Activated CD8-positive, alpha-beta memory T cell treated with anti-CD3 and anti-CD28 coated beads for 48 hours (primary cell): ENCODE data around the gene PCSK6.
"Not testable (repeated sequence)": the region's sequence is repeated elsewhere in the genome, so short reads cannot be mapped to it uniquely, and the experiment has no call there.

Experiments used
- DNase-seq, 3 experiments: peaks; one replicate each; pipeline ENCODE4 v3.0.0-alpha.2; 2020; ENCODE audit warnings: low read depth in 2 of 3, low spot score in 2 of 3

Gene PCSK6

DNA sequence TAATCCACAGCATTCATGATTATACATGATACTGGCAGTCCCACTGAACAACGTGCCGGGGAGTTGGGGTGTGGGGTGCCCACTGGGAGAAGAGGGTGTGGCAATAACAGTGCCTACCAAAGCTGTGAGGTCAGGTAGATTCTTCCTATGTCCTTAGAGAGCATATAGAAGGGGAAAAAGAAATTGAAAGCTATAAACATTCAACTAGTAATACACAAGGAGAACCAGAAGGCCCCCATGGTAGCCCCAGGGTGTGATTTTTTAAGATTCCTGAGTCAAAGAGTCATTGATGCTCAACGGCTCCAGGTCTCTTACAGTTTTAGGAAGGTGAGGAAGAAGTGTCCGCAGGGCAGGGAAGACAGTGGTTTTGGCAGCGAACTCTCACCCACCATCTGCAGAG lies 25.8 kb downstream of the PCSK6 start:
- not testable (repeated sequence) for DNase-seq

DNA sequence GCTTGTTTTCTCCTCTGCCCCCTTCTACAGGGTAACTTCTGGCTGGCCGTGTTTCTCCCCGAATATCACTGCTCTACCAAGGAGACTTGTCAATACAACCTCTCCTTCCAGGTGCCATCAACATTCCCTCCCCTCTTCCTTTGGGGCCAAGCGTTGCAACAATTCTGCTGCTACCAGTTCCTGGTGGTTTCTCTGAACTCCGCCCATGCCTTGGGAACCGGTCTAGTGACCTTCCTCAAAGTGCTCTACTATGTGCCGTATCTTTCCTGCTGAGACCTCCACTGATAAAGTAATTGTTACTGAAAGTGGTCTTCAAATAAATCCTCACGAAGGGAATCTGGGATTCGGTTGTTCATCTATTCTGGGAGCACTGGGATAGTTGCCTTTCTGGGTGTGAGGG lies 26.2 kb downstream of the PCSK6 start:
- DNase-seq, result no peak

DNA sequence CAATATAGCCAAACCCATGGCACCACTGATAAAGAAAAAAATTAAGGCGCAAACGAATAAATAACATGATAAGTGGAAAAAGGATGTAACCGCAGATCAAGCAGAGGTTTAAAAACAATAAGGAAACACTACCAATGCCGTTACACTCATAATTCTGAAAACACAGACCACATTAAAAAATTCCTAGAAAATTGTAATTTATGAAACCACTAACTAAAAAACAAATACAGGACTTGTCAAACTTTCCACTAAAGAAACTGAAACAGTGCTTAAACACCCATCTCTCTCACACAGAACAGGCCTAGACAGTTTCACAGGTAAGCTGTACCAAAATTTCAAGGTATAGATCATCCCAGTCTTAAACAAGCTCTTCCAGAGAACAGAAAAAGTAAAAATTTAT lies 28.4 kb downstream of the PCSK6 start:
- no peak for DNase-seq

DNA sequence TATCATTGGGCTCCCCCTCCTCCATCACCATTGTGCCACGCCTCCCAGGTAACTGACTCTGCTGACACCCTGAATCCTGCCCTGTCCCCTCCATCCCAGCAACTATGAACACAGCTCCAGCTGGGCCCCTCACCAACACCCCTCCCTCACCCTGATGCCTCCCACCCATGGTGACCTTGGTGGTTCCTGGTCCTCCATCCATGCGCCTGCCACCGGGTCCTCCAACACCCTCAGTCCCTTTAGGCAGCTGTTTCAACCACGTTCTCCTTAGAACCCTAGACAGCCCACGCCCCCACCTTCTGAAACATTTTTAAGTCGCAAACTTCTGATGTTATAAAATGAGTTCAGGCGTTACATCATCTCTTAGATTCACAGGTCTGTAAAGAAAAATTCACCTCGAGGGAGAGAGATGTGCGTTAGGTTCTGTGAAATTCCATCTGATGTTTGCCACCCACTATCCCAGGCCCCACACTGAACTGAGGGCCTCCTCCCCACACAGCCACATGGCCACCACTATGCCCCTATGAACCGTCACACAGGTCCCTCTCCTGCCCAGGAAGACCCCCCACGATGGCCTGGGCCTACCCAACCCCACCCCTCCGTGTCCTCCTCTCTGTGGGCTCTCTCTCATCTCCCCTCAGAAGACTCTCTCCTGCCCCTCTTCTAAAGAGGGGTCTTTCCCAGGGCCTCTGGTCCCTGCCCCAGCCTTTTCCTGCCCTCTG lies 29.8 kb downstream of the PCSK6 start:
- DNase-seq, result no peak

DNA sequence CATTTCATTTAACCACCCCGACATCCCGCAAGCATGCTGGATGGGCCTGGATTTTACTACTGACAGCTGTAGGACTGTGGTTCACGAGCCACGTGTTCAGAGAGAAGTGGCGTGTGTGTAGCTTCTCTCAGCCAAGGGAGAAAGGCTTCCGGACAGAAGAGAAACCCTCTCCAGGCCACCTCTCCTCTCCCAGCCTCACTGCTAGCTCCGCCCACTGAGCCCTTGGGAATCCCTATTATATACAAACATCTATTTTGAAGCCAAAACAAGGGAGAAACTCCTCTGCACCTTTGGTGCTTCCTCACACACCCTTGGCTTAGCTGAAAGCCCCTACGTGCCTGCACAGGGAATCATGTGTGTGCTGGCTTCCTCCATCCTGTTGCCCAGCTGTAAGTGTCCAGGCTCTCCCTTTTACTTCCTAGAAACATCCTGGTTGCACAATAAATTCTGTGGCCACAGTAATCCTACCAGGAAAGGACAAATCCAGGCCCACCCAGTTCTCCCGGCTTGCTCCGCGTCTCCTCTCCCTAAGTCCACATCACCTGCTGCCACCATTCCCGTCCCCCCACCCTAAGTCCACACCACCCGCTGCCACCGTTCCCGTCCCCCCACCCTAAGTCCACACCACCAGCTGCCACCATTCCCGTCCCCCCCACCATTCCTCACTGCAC lies 30.5 kb downstream of the PCSK6 start:
- DNase-seq, result no peak

DNA sequence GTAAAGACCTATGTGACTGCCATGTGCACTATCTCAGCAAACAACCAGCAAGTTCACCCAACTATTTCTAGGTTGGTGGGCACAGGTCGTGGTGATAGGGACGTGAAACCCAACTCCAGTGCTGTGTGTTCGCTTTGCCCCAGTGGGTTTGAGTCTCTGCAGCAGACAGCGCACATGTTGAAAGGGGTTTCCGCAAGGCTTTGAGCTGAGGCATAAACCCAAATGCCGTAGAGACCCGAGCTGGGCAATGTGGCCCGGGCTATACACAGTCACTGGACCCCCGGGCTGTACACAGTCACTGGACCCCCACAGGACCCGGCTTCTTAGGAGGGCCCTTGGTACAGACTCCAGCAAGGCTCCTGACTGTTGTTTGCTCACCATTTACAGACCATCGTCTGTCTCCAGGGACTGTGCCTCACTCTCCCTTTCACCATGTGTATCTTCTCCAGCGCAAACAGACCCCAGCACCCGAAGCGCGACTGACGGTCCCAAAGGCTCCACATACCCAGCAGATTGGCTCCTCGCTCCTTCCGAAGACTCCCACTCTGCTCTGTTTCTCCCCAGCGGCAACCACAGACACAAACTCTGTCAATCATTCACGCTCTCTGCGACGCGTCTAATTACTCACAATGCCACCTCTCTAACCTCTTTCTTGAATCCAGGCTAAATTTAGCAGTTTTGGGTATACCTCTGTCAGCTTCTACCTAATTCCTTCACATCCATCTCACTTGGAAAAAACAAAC lies 31.2 kb downstream of the PCSK6 start:
- no peak for DNase-seq

DNA sequence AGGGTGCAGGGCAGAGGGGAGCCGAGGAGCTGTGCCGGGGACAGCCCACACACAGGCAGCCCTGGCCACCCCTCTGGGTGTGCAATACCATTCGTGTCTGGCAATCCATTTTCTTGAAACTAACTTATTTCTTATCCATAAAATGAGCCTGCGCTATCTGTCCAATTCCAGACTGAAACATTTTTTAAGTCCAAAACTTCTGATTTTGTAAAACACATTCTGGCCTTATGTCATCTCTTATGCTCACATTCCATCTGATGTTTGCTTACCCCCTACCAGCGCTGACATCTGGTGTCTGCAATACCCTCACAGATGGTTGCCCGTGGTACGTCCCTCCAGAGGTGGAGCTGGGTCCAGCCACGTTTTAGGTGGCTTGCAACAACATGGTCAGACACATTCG lies 31.8 kb downstream of the PCSK6 start:
- no peak for DNase-seq

DNA sequence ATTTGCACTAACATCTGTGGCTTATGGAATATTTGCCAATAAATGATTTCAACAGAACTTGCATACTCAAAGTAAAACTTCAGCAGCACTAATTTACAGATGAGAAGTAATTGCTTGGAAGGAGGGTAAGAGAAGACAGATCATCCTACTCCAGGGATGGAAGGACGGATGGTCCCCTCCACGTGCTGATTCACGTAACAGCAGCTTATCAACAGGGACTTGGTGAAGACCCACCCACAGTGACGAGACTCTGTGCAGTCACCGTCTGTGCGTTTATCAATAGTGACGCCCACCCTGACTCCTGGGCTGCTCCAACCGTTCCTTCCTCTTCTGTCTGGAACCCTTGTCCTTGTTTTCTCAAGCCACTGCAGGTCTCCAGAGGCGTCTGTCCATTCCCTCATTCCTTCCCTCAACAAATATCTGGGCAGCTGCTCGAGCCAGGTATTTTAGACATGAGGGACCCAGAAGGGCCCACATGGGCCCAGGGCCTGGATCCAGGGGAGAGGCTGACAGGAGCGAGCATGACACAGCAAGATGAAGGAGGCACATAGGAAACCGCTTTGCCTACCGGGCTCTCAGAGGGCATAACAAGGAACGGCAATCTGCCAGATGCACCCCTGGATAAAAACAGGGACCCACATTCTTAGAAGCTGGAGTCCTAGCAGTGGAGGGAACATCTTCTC lies 33.3 kb downstream of the PCSK6 start:
- DNase-seq, result no peak

DNA sequence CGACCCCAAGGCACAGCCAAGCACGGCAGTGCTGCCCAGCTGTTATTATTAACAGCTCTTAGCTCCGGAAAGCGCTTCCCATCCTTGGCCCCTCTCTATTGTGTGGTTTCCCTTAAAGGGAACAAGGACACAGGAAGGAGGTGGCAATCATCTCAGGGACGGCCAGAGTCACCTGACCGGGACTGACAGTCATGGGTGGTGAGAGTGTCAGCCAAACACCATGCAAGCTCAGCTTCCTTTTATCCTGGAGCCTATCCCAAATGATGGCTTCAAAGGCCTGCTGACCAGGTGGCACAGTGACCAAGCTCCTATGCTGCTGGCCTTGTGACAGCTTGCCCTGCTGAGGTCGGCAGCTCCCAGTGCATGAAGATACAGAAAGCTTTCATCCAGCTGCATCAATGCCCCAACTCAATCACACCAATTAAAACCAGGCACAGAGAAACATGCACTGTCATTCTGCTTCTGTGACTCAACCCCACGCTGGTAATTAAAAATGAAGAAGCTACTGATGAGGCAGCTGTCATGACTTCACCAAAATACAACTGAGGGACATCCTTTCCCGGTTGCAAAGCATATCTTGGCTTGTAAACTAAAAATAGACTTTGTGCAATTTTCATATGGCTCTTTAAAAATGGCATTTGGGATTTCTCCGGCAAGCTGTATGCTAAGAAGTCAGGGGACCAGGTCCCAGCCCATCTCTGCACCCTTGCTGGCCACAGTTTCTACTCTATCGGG lies 34.0 kb downstream of the PCSK6 start:
- no peak for DNase-seq

DNA sequence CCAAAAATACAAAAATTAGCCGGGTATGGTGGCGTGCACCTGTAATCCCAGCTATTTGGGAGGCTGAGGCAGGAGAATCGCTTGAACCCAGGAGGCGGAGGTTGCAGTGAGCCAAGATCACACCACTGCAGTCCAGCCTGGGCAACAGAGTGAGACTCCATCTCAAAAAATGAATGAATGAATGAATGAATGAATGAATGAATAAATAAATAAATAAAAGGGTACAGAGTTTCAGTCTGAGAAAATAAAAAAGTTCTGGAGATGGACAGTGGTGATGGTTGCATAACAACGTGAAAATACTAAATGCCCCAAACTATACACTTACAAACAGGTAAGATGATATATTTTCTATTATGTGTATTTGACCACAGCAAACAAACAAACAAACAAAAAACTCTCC lies 34.7 kb downstream of the PCSK6 start:
- not testable (repeated sequence) for DNase-seq

DNA sequence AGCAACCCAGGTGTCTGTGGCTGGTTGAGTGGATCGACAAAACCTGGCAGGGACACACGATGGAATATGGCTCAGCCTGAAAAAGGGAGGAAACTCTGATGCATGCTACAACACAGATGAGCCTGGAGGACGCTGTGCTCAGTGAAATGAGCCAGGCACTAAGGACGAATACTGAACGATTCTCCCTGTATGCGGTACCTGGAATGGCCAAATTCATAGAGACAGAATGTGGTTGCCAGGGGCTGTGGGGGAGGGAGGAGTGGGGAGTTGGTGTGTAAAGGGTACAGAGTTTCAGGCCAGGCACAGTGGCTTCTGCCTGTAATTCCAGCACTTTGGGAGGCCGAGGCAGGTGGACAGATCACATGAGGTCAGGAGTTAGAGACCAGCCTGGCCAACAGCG lies 35.1 kb downstream of the PCSK6 start:
- DNase-seq, result no peak

DNA sequence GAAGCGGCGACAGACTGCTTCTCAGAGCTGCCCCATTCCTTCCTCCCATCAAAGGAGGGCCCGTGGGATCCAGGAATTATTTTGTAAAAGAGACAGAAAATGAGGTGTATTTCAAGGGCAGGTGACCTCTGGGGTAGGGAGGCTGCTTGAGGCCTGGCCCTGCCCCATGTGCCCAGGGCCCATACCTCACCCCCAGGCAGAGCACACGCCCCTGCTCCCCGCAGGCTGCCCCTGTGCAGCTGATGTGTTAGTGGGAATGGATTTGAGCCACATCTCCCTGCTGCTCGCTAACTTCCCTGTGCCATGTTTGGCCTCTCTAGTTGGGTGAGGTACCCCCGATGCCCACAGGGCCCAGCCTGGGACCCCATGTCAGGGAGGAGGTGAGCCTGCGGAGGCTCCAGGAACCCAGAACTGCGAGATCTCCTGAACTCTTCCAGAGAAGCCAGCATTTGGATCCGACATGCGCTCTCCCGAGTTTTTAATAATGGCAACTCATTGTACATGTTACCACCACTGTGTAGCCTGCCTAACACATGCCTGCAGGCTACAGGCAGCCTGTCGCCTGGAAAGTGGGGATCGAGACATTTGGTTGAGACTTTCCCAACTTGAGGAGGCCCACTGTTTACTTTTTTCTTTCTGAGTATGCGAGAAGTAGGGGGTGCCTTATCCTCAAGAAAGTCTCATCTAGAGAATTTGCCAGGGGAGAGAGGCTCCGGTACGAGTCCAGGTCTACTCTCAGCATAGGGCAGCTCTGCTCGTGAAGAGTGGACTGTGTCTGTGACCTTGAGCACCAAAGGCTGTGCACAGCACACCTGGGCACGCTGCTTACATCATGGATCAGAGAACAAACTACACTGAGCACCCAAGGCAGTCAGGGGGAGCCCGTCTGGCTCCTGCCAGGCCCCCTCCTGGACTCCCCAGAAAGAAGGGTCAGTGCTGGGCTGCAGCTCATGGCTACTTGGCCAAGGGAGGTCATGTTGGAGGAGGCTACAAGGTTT lies 36.1 kb downstream of the PCSK6 start:
- no peak for DNase-seq

DNA sequence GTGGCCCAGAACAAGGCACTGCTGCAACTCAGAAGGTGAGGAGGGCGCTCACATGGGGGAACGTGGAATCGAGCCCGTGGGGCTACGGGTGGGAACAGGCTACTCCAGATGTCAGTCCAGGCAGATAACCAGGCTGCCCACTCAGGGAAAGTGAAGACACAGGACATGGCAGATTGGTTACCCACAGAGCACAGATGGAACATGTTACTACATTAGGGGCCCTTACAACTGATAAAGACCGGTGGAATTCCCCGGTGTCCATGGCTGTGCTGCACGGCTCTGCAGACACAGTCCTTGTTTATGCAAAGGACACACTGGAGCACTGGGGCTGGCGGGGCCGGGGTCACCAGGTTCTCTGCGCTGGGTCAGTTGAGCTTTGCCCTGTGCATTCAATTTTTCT lies 36.9 kb downstream of the PCSK6 start:
- no peak for DNase-seq

DNA sequence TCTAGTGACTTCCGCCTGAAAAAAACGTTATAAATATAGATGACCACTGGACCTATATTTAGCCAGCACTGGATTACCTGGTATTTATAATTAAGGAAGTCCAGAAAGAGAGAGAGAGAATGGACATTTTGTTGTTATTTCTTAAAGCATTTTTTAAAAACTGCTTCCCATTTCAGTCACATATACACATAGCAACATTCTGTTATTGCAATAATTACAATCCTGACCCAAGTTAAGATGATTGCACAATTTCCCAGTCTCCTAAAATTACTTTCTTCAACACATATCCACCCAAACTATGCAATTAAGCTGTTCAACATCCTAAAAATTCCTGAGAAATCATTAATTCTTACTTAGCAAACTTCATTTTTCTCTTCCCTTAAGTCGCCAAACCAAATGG lies 37.7 kb downstream of the PCSK6 start:
- no peak for DNase-seq

DNA sequence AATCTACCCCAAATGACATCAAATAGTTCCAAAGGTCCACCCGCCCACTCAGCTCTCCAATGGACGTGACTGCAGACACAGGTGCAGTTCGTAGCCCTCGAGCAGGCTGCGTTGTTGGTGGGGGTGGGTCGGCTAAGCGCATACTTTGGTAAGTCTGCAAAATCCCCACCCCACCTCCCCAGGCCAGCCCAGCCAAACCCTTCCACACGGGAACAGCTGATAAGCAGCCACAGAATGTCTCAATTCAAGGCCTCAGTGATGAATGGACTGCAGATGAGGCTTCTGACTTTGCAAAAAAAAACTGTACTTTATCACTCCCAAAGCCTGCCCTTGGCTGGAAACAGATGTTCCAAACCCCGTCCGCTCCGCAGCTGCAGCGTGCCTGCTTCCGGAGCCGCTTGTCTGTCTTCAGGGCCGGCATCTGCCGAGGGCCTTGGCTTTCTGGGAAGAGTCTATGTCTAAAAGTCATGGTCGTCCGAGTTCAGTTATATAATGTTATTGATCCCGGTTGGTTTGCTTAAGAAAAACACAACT lies 38.2 kb downstream of the PCSK6 start:
- DNase-seq, result no peak

DNA sequence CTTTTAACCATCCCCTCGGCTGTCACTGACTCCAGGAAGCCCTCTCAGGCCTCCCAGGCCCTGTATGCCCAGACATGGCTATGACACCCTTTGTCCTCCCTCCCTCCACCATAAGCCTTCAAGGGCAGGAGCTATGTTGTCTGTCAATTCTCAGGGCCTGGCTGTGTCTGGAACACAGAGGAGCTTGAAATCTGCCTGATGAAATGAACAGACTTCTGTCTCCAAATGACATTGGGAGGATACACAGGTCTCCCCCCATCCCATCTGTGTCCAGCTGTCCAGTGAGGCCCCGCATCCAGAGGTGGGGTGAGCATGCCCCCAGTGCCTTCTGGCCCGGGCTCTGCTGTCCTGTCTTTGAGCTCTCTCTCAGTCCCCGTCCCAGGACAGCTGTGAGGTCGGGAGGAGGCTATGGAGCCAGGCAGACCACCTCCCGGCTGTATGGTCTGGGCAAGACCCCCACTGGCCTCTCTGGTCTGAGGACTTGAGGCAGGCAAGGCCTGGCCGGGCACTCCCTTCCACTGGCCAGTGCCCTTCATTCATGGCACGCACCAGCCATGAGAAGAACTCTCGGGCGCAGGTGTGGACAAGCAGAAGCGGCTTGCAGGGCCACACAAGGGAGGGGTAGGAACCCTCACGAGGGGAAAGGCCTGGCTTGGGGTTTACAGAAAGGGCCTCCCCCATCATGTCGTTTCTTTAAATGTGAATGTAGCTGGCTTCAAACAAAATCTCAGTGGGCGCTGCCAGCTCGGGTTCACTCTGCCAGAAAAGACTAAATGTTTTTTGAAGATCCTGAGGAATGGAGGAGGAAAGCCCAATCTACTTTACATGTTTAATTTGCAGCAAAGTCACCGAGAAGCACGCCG lies 38.9 kb downstream of the PCSK6 start:
- DNase-seq, result no peak

DNA sequence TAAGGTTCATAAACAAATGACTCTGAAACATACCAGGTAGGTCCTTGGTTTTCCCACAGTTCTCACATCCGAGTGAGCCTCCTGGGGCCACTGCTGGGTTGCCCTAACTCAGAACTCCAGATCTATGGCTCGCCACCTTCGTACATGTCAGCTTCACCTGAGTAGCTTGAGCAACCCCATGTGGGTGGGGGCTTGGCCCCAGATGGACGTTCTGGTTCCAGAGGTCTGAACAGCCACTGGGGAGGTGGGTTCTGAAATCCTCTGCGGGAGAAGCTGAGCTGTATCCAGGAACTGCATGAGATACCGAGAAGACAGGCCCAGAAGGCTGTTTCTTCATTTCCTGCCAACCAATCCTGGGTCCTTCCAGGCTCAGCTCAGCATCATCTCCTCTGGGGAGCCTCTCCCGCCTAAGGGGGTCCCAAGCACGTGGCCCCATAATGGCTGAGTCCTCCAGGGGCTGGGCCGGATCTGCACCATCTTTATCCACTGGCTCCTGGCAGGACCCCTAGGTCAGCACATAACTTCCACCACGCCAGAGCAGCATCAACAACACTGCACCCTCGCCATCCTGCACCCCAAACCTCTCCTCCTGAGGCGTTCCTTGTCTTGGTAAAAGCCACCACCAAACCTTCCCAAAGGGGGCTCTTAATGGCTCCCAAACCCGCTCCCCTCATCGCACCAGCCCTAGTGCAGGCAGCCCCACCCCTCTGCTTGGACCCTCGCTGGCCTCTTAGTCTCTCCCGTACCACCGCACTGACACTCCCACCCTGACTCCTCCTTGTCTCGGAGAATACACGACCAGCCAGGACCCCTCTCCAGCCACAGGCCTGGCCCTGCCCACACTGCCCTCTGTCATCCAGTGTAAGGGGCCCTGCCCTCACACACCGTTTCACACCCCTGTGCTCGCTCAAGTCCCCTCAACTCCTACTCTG lies 39.8 kb downstream of the PCSK6 start:
- no peak for DNase-seq

DNA sequence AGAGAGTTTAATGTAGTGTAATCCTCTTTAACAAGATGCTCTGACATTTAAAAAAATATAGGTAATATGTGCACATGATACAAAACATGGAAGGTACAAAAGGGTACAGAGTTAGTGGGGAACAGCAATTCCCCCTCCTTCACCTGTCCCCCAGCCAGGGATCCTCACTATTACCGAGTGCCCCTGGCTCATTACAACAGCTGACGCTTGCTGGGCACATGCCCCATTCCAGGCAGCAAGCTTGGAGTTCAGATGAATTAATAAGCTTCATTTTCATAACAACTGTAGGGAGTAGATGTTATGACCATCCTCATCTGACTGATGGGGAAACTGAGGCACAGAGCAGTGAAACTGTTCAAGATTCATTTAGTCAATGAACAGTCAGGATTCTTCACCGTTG lies 41.2 kb downstream of the PCSK6 start:
- no peak for DNase-seq
